Prostate gland (tissue), 2 donors: ENCODE measurements around the gene CRKL. TPM values are rescaled to one million over a fixed set of nuclear protein-coding genes. Genes with fewer than 3 reads are reported as not detected.

ENCODE experiments used
- DNase-seq: peaks from one replicate; pipeline ENCODE4 v3.0.0-alpha.2; 2019; ENCODE audit warnings: low spot score
- H3K27ac ChIP-seq, 2 donors: fragments of 200-600 bp; sonication (generic); 2 replicates each; pipeline ENCODE4 v1.5.1; 2017 to 2019
- H3K27me3 ChIP-seq: fragments of 200-600 bp; sonication (generic); replicated peaks from 2 replicates; pipeline ENCODE4 v1.5.1; 2019; ENCODE audit not compliant: insufficient read depth
- H3K36me3 ChIP-seq, 2 donors: fragments of 200-600 bp; sonication (generic); 1 replicate in 1 of 2; 2 replicates in 1 of 2; pipeline versions ENCODE4 v1.5.1 to v1.8.1; 2017 to 2019
- H3K4me1 ChIP-seq: fragments of 200-600 bp; sonication (generic); replicated peaks from 2 replicates; pipeline ENCODE4 v1.5.1; 2019
- H3K4me3 ChIP-seq, 2 donors: fragments of 200-600 bp; sonication (generic); 2 replicates each; pipeline ENCODE4 v1.5.1; 2017 to 2019
- H3K9me3 ChIP-seq: fragments of 200-600 bp; sonication (generic); 2 replicates; pipeline ENCODE4 v1.5.1; 2017
- CTCF ChIP-seq, 4 experiments: fragments of 200-600 bp in 2 of 4; fragments of 450-650 bp in 2 of 4; sonication (generic) in 2 of 4; IDR thresholded peaks; 1 replicate in 3 of 4; 2 replicates in 1 of 4; pipeline ENCODE4 v1.5.1; 2016 to 2019; ENCODE audit warnings: antibody characterized with exemption in 4 of 4, mild to moderate bottlenecking in 2 of 4, moderate library complexity in 2 of 4
- POLR2A ChIP-seq: fragments of 450-650 bp; IDR thresholded peaks from one replicate; pipeline ENCODE4 v1.6.1; 2016; ENCODE audit warnings: antibody characterized with exemption, mild to moderate bottlenecking
- POLR2AphosphoS5 ChIP-seq: sonication (generic); formaldehyde crosslinking; IDR thresholded peaks from one replicate; pipeline ENCODE4 v1.6.1; 2017; ENCODE audit warnings: antibody characterized with exemption
- WGBS: methylation state at CpG from one replicate; pipeline ENCODE4 v1.1.5; 2018; 5-methylcytosine and 5-hydroxymethylcytosine counted together
- intact Hi-C: fragments of 100-400 bp; cut with DNase I; formaldehyde crosslinking; loops from one replicate; pipeline ENCODE4 v1.14.2; 2022
- total RNA-seq, 2 donors: library from RNA; depleted of rRNA; stranded (reverse); fragments of >200 nt; gene quantifications; one replicate each; pipeline ENCODE4 v1.1.0, GENCODE V29; 2016

The CRKL gene
- total RNA-seq, 2 donors from 2014 or later = 41.6 to 72.0 TPM

GRCh38 chr22:20992456-20993303, 75.5 kb downstream of the CRKL start:
- Histone ChIP-seq H3K4me3 (no peak overlapping the region), H3K4me1 (no peaks in the 10 kb centered on the region), H3K27ac (no peak overlapping the region), H3K9me3 (no peaks in the 10 kb centered on the region), H3K36me3 (peaks cover 0 to 11% of the 10 kb centered on the region in 2 donors), H3K27me3 (no peaks in the 10 kb centered on the region)
- no peak for DNase-seq
- WGBS = 89% methylated on average over 20 of the region's 21 CpGs
- TF ChIP-seq POLR2A (no peak), POLR2AphosphoS5 (no peak), CTCF (IDR thresholded peaks at IDR 0.05) (no peak)
- intact Hi-C loops = no loop called here

GRCh38 chr22:20993304-20994127, 76.3 kb downstream of the CRKL start:
- H3K27ac ChIP-seq = no peak overlapping the region
- no peak for DNase-seq
- 97% methylated on average over 28 of the region's 29 CpGs for WGBS
- no peak overlapping the region for H3K4me3 ChIP-seq
- H3K36me3 ChIP-seq = peaks cover 5 to 11% of the 10 kb centered on the region in 2 donors
- intact Hi-C loops = no loop called here
- no peaks in the 10 kb centered on the region for H3K27me3 ChIP-seq
- H3K9me3 ChIP-seq = no peaks in the 10 kb centered on the region
- TF ChIP-seq POLR2A (no peak), CTCF (IDR thresholded peaks at IDR 0.05) (no peak), POLR2AphosphoS5 (no peak)
- H3K4me1 ChIP-seq = no peaks in the 10 kb centered on the region

GRCh38 chr22:20994128-20994901, 77.1 kb downstream of the CRKL start:
- H3K36me3 ChIP-seq = peaks cover 8 to 11% of the 10 kb centered on the region in 2 donors
- 90% methylated on average over 25 of the region's 30 CpGs for WGBS
- no peak for DNase-seq
- no peaks in the 10 kb centered on the region for H3K9me3 ChIP-seq
- H3K4me1 ChIP-seq = no peaks in the 10 kb centered on the region
- TF ChIP-seq POLR2A (no peak), CTCF (IDR thresholded peaks at IDR 0.05) (no peak), POLR2AphosphoS5 (no peak)
- no peak overlapping the region for H3K27ac ChIP-seq
- no peak overlapping the region for H3K4me3 ChIP-seq
- intact Hi-C loops = no loop called here
- H3K27me3 ChIP-seq = no peaks in the 10 kb centered on the region

GRCh38 chr22:20994902-20995241, 77.7 kb downstream of the CRKL start:
- DNase-seq = no peak

More at GRCh38 chr22:20994902-20995241, 77.7 kb downstream of the CRKL start:
- WGBS = 91% methylated on average over 10 of the region's 10 CpGs
- no peaks in the 10 kb centered on the region for H3K9me3 ChIP-seq
- TF ChIP-seq CTCF (IDR thresholded peaks at IDR 0.05) (no peak), POLR2A (no peak), POLR2AphosphoS5 (no peak)
- H3K4me1 ChIP-seq = peaks cover 2% of the 10 kb centered on the region
- H3K4me3 ChIP-seq = no peak overlapping the region
- intact Hi-C loops = no loop called here
- H3K27ac ChIP-seq = no peak overlapping the region
- H3K27me3 ChIP-seq = no peaks in the 10 kb centered on the region
- peaks cover 11% of the 10 kb centered on the region in 2 donors for H3K36me3 ChIP-seq
